Loucy (cell line): ENCODE data around the gene TBC1D12.

Experiments used
- CTCF ChIP-seq: fragments of 200-600 bp; sonication (generic); conservative IDR thresholded peaks from 2 replicates; pipeline ENCODE4 v1.5.1; 2014; ENCODE audit warnings: mild to moderate bottlenecking, antibody characterized with exemption, low read length
- EZH2phosphoT487 ChIP-seq: fragments of 200-600 bp; IDR thresholded peaks from 2 replicates; pipeline ENCODE4 v1.6.1; 2018; ENCODE audit warnings: antibody characterized with exemption, mild to moderate bottlenecking, moderate library complexity, borderline replicate concordance

GRCh38 chr10:94420516-94420915, 18.2 kb downstream of the TBC1D12 start:
- TF ChIP-seq CTCF = no peak
- no peak for TF ChIP-seq EZH2phosphoT487
